HepG2 (cell line): ENCODE data around the gene SCYGR4. TPM values are rescaled to one million over a fixed set of nuclear protein-coding genes. Genes with fewer than 3 reads are reported as not detected.

Experiments
- ATAC-seq: fragments of 200-7000 bp; cut with Tn5 transposase; 3 replicates; pipeline ENCODE4 v1.9.1; 2020; ENCODE audit warnings: mild to moderate bottlenecking, moderate library complexity
- BruUV-seq: library from RNA; stranded (reverse); fragments of 400-500 nt; replicated peaks from 2 replicates; lab custom pipeline; 2021; lab: Mats Ljungman, UMichigan
- CTCF ChIA-PET: fragments of 300-600 bp; formaldehyde crosslinking; extraction: SDS; loops from one replicate; lab custom pipeline; 2021; ENCODE audit warnings: low total read pairs, inconsistent platforms, low intra/inter-chr PET ratio; lab: Yijun Ruan, JAX
- POLR2A ChIA-PET: fragments of 350-600 bp; sonication (Branson Sonifier 250); formaldehyde crosslinking; loops from one replicate; lab custom pipeline; 2020; ENCODE audit warnings: antibody characterized with exemption, inconsistent platforms; lab: Yijun Ruan, JAX
- DNase-seq: peaks from one replicate; pipeline ENCODE4 v3.0.0-alpha.2; 2015; ENCODE audit warnings: low spot score
- FAIRE-seq: peaks from 3 replicates; lab custom pipeline; 2011; peaks lifted over from hg19 to GRCh38; lab: Jason Lieb, UNC
- H2AFZ ChIP-seq: one replicate; pipeline ENCODE4 v1.6.1; 2011; ENCODE audit warnings: low read length, inconsistent platforms
- H3K27ac ChIP-seq: fragments of 300-600 bp; 3 replicates; pipeline ENCODE4 v1.8.0; 2011; ENCODE audit warnings: mixed run types, mild to moderate bottlenecking, mixed read lengths, low read length, inconsistent platforms; ENCODE audit not compliant: insufficient read depth; ENCODE audit errors: extremely low read length
- H3K27me3 ChIP-seq, 2 experiments: fragments of 200-600 bp in 1 of 2; 2 replicates in 1 of 2; 3 replicates in 1 of 2; pipeline versions ENCODE4 v1.6.0 to v1.8.0; 2011; ENCODE audit warnings: low read length in 2 of 2, mild to moderate bottlenecking in 2 of 2, moderate library complexity in 2 of 2, inconsistent platforms in 1 of 2; ENCODE audit not compliant: insufficient read depth in 2 of 2, control insufficient read depth in 1 of 2
- H3K36me3 ChIP-seq, 2 experiments: fragments of 200-600 bp in 1 of 2; replicated peaks in 1 of 2; 2 replicates in 1 of 2; 3 replicates in 1 of 2; pipeline versions ENCODE4 v1.5.1 to v1.8.0; 2011; ENCODE audit warnings: low read length in 2 of 2, inconsistent platforms in 1 of 2; ENCODE audit not compliant: insufficient read depth in 2 of 2, control insufficient read depth in 1 of 2
- H3K4me1 ChIP-seq: 2 replicates; pipeline ENCODE4 v1.5.1; 2012; ENCODE audit warnings: low read length, inconsistent platforms; ENCODE audit not compliant: insufficient read depth
- H3K4me2 ChIP-seq: 2 replicates; pipeline ENCODE4 v1.6.0; 2011; ENCODE audit warnings: low read depth, low read length, inconsistent platforms
- H3K4me3 ChIP-seq, 3 experiments: fragments of 200-600 bp in 1 of 3; sonication (generic), shearing (Covaris generic) in 1 of 3; replicated peaks in 1 of 3; 2 replicates each; pipeline ENCODE4 v1.5.1; 2011 to 2016; ENCODE audit warnings: low read length in 3 of 3, inconsistent platforms in 2 of 3, low read depth in 2 of 3, mild to moderate bottlenecking in 2 of 3, control low read depth in 1 of 3, mixed read lengths in 1 of 3; ENCODE audit not compliant: insufficient read depth in 1 of 3
- H3K79me2 ChIP-seq: one replicate; pipeline ENCODE4 v1.6.1; 2011; ENCODE audit warnings: low read length, inconsistent platforms; ENCODE audit not compliant: insufficient read depth
- H3K9ac ChIP-seq: 2 replicates; pipeline ENCODE4 v1.6.0; 2011; ENCODE audit warnings: mild to moderate bottlenecking, low read depth, low read length, inconsistent platforms; ENCODE audit not compliant: insufficient read depth
- H3K9me3 ChIP-seq: 2 replicates; pipeline ENCODE4 v1.5.1; 2012; ENCODE audit warnings: mild to moderate bottlenecking, low read length
- H4K20me1 ChIP-seq: 2 replicates; pipeline ENCODE4 v1.6.0; 2011; ENCODE audit warnings: inconsistent platforms, mild to moderate bottlenecking, low read length, moderate library complexity; ENCODE audit not compliant: insufficient read depth
- CBFB ChIP-seq: sonication (generic); formaldehyde crosslinking; IDR thresholded peaks from 2 replicates; pipeline ENCODE4 v1.4.0; 2020; ENCODE audit warnings: missing genetic modification reagents
- FLYWCH1 ChIP-seq: sonication (generic); formaldehyde crosslinking; IDR thresholded peaks from 2 replicates; pipeline ENCODE4 v1.8.1; 2023; ENCODE audit warnings: mild to moderate bottlenecking, missing genetic modification reagents
- MAFF ChIP-seq: IDR thresholded peaks from 2 replicates; pipeline ENCODE4 v1.6.1; 2011; ENCODE audit warnings: low read depth, low read length, improper control_type of control experiment
- NKX3-1 ChIP-seq: sonication (generic); formaldehyde crosslinking; IDR thresholded peaks from 2 replicates; pipeline ENCODE4 v1.5.0; 2020; ENCODE audit warnings: missing genetic modification reagents
- NR2F6 ChIP-seq, 2 experiments: IDR thresholded peaks; 2 replicates each; pipeline ENCODE4 v1.6.1; 2016; ENCODE audit warnings: antibody characterized with exemption in 1 of 2, mild to moderate bottlenecking in 1 of 2
- PTBP1 ChIP-seq: fragments of 200-400 bp; formaldehyde crosslinking; IDR thresholded peaks from 2 replicates; pipeline ENCODE4 v1.6.1; 2018; ENCODE audit warnings: low read length, low read depth; ENCODE audit not compliant: poor library complexity, severe bottlenecking
- RAD51 ChIP-seq: fragments of 450-650 bp; IDR thresholded peaks from 2 replicates; pipeline ENCODE4 v1.6.1; 2016; ENCODE audit warnings: borderline replicate concordance
- SIN3B ChIP-seq: fragments of 150-350 bp; IDR thresholded peaks from 2 replicates; pipeline ENCODE4 v1.6.1; 2014; ENCODE audit warnings: low read length
- SNAPC2 ChIP-seq: sonication (generic); formaldehyde crosslinking; IDR thresholded peaks from 2 replicates; pipeline ENCODE4 v1.8.1; 2022; ENCODE audit warnings: mild to moderate bottlenecking, missing genetic modification reagents
- SP2 ChIP-seq: sonication (generic); formaldehyde crosslinking; IDR thresholded peaks from 2 replicates; pipeline ENCODE4 v1.5.1; 2020; ENCODE audit warnings: mild to moderate bottlenecking, missing genetic modification reagents
- TRIM24 ChIP-seq: sonication (generic); formaldehyde crosslinking; IDR thresholded peaks from 2 replicates; pipeline ENCODE4 v1.8.0; 2022; ENCODE audit warnings: mild to moderate bottlenecking, missing genetic modification reagents
- ZFAT ChIP-seq: sonication (generic); formaldehyde crosslinking; conservative IDR thresholded peaks from 2 replicates; pipeline ENCODE4 v1.8.1; 2023; ENCODE audit warnings: missing genetic modification reagents, inconsistent platforms
- ZNF282 ChIP-seq: fragments of 450-650 bp; IDR thresholded peaks from 2 replicates; pipeline ENCODE4 v1.6.1; 2018; ENCODE audit not compliant: partially characterized antibody
- ZNF501 ChIP-seq: sonication (generic); formaldehyde crosslinking; IDR thresholded peaks from 2 replicates; pipeline ENCODE4 v1.5.1; 2020; ENCODE audit warnings: mild to moderate bottlenecking, moderate library complexity, missing genetic modification reagents
- ZSCAN20 ChIP-seq: sonication (generic); formaldehyde crosslinking; IDR thresholded peaks from 2 replicates; pipeline ENCODE4 v1.4.0; 2020; ENCODE audit warnings: missing genetic modification reagents, mild to moderate bottlenecking, borderline replicate concordance
- in situ Hi-C: cut with HindIII; loops from 2 replicates; pipeline ENCODE4 v1.10.0; 2017; ENCODE audit warnings: low pct_unique_long_range_greater_than_20kb; ENCODE audit not compliant: extremely low pct_ligation_motif_present
- intact Hi-C: fragments of 100-400 bp; cut with micrococcal nuclease; formaldehyde crosslinking; loops from one replicate; pipeline ENCODE4 v1.10.0; 2022; ENCODE audit not compliant: unreplicated experiment
- polyA plus RNA-seq, 8 experiments: library from polyadenylated mRNA; depleted of rRNA in 3 of 8; stranded (reverse) in 7 of 8; unstranded in 1 of 8; fragments of >200 nt; fragmentation: Illumina TruSeq in 4 of 8; extraction: Trizol in 4 of 8; gene quantifications; 2 replicates each; pipeline versions ENCODE4 v1.2.1 to v1.2.3, GENCODE V29; 2011 to 2016; ENCODE audit warnings: low read depth in 4 of 8, missing spikeins in 1 of 8, mixed read lengths in 1 of 8; ENCODE audit not compliant: insufficient read depth in 1 of 8
- total RNA-seq, 5 experiments: library from RNA; depleted of rRNA; stranded (reverse); fragments of >200 nt; fragmentation: Illumina TruSeq; extraction: Trizol; gene quantifications; 2 replicates each; pipeline ENCODE4 v1.2.3, GENCODE V29; 2016; ENCODE audit warnings: low read depth in 1 of 5
- TF ChIP-seq, protein P1 (sequence below): sonication (generic); formaldehyde crosslinking; IDR thresholded peaks from 2 replicates; pipeline ENCODE4 v1.4.0; 2020; ENCODE audit warnings: mild to moderate bottlenecking, missing genetic modification reagents
- TF ChIP-seq, protein P2 (sequence below): sonication (generic); formaldehyde crosslinking; IDR thresholded peaks from 2 replicates; pipeline ENCODE4 v1.4.0; 2020; ENCODE audit warnings: missing genetic modification reagents
- TF ChIP-seq, protein P3 (sequence below): IDR thresholded peaks from 2 replicates; pipeline ENCODE4 v1.6.1; 2018; ENCODE audit warnings: missing genetic modification reagents, mild to moderate bottlenecking, missing compliant biosample characterization

Gene SCYGR4
- total and polyA plus RNA-seq, 2 of the 13 experiments (the other 11 are each of a cell fraction or from before 2014, with no cell fraction given): not detected

DNA sequence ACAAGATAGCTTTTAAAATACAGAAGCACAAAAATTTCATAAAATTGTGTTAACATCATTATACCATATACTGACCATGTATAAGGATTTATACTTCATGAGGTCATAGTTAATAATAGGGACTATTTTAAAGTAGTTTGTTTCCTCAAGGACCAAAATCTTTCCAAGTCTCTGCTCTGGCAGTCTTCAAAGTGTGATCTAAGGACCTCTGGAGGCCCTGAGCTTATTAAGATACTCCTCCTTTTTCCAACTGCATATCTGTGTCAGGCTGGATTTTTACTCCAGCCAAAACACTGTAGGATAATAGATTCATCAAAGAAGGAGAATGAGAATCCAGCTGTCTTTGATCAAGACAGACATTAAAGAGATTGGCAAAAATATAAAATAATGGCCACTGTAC is 20.3 kb upstream of the SCYGR4 start:
- no peak overlapping the region for H2AFZ ChIP-seq
- DNase-seq: no peak
- no peak overlapping the region for H3K4me3 ChIP-seq
- no peak overlapping the region for H3K4me2 ChIP-seq
- no peaks in the 10 kb centered on the region for H4K20me1 ChIP-seq
- intact Hi-C loops (no loop called here), in situ Hi-C loops (no loop called here)
- H3K4me1 ChIP-seq: peaks cover 7% of the 10 kb centered on the region; the same call in 1 of the 2 replicates
- no peaks in the 10 kb centered on the region for H3K9me3 ChIP-seq
- H3K27ac ChIP-seq: no peak overlapping the region
- no peak for TF ChIP-seq RAD51
- TF ChIP-seq CBFB: no peak
- no peak for TF ChIP-seq NKX3-1 (CRISPR knock-in tag)
- no peak for TF ChIP-seq SNAPC2 (CRISPR knock-in tag)
- TF ChIP-seq, protein P1, sequence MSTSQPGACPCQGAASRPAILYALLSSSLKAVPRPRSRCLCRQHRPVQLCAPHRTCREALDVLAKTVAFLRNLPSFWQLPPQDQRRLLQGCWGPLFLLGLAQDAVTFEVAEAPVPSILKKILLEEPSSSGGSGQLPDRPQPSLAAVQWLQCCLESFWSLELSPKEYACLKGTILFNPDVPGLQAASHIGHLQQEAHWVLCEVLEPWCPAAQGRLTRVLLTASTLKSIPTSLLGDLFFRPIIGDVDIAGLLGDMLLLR (CRISPR knock-in tag): no peak
- TF ChIP-seq PTBP1: no peak
- TF ChIP-seq ZNF282: no peak
- no peak for TF ChIP-seq NR2F6 (IDR thresholded peaks at IDR 0.05)
- TF ChIP-seq NR2F6 (CRISPR knock-in tag; IDR thresholded peaks at IDR 0.05): no peak
- TF ChIP-seq, protein P2, sequence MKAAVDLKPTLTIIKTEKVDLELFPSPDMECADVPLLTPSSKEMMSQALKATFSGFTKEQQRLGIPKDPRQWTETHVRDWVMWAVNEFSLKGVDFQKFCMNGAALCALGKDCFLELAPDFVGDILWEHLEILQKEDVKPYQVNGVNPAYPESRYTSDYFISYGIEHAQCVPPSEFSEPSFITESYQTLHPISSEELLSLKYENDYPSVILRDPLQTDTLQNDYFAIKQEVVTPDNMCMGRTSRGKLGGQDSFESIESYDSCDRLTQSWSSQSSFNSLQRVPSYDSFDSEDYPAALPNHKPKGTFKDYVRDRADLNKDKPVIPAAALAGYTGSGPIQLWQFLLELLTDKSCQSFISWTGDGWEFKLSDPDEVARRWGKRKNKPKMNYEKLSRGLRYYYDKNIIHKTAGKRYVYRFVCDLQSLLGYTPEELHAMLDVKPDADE (CRISPR knock-in tag): no peak
- TF ChIP-seq TRIM24 (CRISPR knock-in tag): no peak
- no peak for TF ChIP-seq FLYWCH1
- no peak for TF ChIP-seq SP2
- TF ChIP-seq ZSCAN20 (CRISPR knock-in tag): no peak
- TF ChIP-seq MAFF: no peak
- no peak for TF ChIP-seq ZFAT (CRISPR knock-in tag)
- no peak for TF ChIP-seq ZNF501 (CRISPR knock-in tag)
- TF ChIP-seq SIN3B: no peak
- TF ChIP-seq, protein P3, sequence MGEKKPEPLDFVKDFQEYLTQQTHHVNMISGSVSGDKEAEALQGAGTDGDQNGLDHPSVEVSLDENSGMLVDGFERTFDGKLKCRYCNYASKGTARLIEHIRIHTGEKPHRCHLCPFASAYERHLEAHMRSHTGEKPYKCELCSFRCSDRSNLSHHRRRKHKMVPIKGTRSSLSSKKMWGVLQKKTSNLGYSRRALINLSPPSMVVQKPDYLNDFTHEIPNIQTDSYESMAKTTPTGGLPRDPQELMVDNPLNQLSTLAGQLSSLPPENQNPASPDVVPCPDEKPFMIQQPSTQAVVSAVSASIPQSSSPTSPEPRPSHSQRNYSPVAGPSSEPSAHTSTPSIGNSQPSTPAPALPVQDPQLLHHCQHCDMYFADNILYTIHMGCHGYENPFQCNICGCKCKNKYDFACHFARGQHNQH (CRISPR knock-in tag): no peak
- ChIA-PET POLR2A (no interaction called here), CTCF (no interaction called here)
- no peaks in the 10 kb centered on the region for H3K36me3 ChIP-seq
- no peak overlapping the region for H3K9ac ChIP-seq
- H3K27me3 ChIP-seq: peaks cover 0 to 5% of the 10 kb centered on the region in 2 experiments; a peak in 1 of 5 replicates
- no peaks in the 10 kb centered on the region for H3K79me2 ChIP-seq
- no peak for FAIRE-seq
- no TSS peak for BruUV-seq
- ATAC-seq: no peak
